OCI-M2 (cell line): Measurements from ENCODE around the gene FNTB.

Source experiments
- DNase-seq: peaks from one replicate; lab custom pipeline; 2025; ENCODE audit not compliant: unreplicated experiment; lab: John Stamatoyannopoulos, UW

FNTB gene

GRCh38 chr14:64986648-64987437 lies at the start of gene FNTB:
FNTB (plus strand) TSS chr14:64986895; CDS start chr14:64986954, 59 bp downstream.
- peak; percentile 97 for DNase-seq

- no peak for DNase-seq
Observed at GRCh38 chr14:64937171-64937820, 49.4 kb upstream of the FNTB start.

- no peak for DNase-seq
Observed at GRCh38 chr14:64937821-64938193, 48.9 kb upstream of the FNTB start.

- DNase-seq = no peak
Observed at GRCh38 chr14:64938972-64939816, 47.5 kb upstream of the FNTB start.

- DNase-seq = no peak
Observed at GRCh38 chr14:64939817-64940190, 46.9 kb upstream of the FNTB start.

GRCh38 chr14:64940336-64940910 lies 46.3 kb upstream of the FNTB start:
- DNase-seq = no peak

- no peak for DNase-seq
Observed at GRCh38 chr14:64942531-64943111, 44.1 kb upstream of the FNTB start, which contains the start of gene GPX2. GPX2 (minus strand) TSS chr14:64942745; CDS start chr14:64942726, 19 bp downstream.

GRCh38 chr14:64943556-64943955 lies 43.1 kb upstream of the FNTB start:
- DNase-seq = no peak

GRCh38 chr14:64944041-64944440 lies 42.7 kb upstream of the FNTB start:
- DNase-seq = no peak

- DNase-seq = no peak
Observed at GRCh38 chr14:64944861-64945260, 41.8 kb upstream of the FNTB start.

- no peak for DNase-seq
Observed at GRCh38 chr14:64945431-64946178, 41.1 kb upstream of the FNTB start.

GRCh38 chr14:64946310-64947045 lies 40.2 kb upstream of the FNTB start:
- no peak for DNase-seq

- no peak for DNase-seq
Observed at GRCh38 chr14:64947710-64948611, 38.7 kb upstream of the FNTB start.

- DNase-seq = no peak
Observed at GRCh38 chr14:64948612-64949210, 38.0 kb upstream of the FNTB start.

GRCh38 chr14:64950889-64951288 lies 35.8 kb upstream of the FNTB start:
- DNase-seq = no peak

GRCh38 chr14:64951291-64951690 lies 35.4 kb upstream of the FNTB start:
- no peak for DNase-seq

- DNase-seq = no peak
Observed at GRCh38 chr14:64951724-64952123, 35.0 kb upstream of the FNTB start.
